Endothelial cell (in vitro differentiated cells): Measurements from ENCODE around the gene HAP1. TPM values are rescaled to one million over a fixed set of nuclear protein-coding genes. Genes with fewer than 3 reads are reported as not detected.

Experiments used
- DNase-seq: peaks from one replicate; pipeline ENCODE4 v3.0.0; 2021; ENCODE audit warnings: low spot score
- H3K27ac Mint-ChIP-seq: one replicate; pipeline ENCODE4 v1.8.0; 2021; ENCODE audit warnings: mixed read lengths, inconsistent platforms; ENCODE audit not compliant: unreplicated experiment
- H3K27me3 Mint-ChIP-seq: one replicate; pipeline ENCODE4 v1.8.0; 2021; ENCODE audit warnings: mild to moderate bottlenecking, moderate library complexity, mixed read lengths, inconsistent platforms; ENCODE audit not compliant: unreplicated experiment
- H3K36me3 Mint-ChIP-seq: one replicate; pipeline ENCODE4 v1.8.0; 2021; ENCODE audit warnings: mild to moderate bottlenecking, low read depth, mixed read lengths, inconsistent platforms; ENCODE audit not compliant: unreplicated experiment
- H3K4me1 Mint-ChIP-seq: one replicate; pipeline ENCODE4 v1.8.0; 2021; ENCODE audit warnings: mild to moderate bottlenecking, mixed read lengths, inconsistent platforms; ENCODE audit not compliant: unreplicated experiment
- H3K4me3 Mint-ChIP-seq: one replicate; pipeline ENCODE4 v1.8.0; 2021; ENCODE audit warnings: mild to moderate bottlenecking, mixed read lengths, inconsistent platforms; ENCODE audit not compliant: unreplicated experiment
- H3K9me3 Mint-ChIP-seq: one replicate; pipeline ENCODE4 v1.8.0; 2021; ENCODE audit warnings: mixed read lengths, inconsistent platforms; ENCODE audit not compliant: unreplicated experiment
- CTCF ChIP-seq: fragments of 200-600 bp; sonication (generic); IDR thresholded peaks from one replicate; pipeline ENCODE4 v1.5.0; 2021; ENCODE audit warnings: antibody characterized with exemption; ENCODE audit not compliant: unreplicated experiment
- total RNA-seq: library from RNA; stranded (reverse); fragmentation: NEBNext Ultra II Directional; extraction: Animal tissue kit (Norgen Biotek cat#: 25700); gene quantifications from one replicate; pipeline ENCODE4 v1.2.1, GENCODE V29; 2021; ENCODE audit not compliant: unreplicated experiment

The HAP1 gene
- total RNA-seq, 1 donor from 2014 or later, result 18.1 TPM

DNA sequence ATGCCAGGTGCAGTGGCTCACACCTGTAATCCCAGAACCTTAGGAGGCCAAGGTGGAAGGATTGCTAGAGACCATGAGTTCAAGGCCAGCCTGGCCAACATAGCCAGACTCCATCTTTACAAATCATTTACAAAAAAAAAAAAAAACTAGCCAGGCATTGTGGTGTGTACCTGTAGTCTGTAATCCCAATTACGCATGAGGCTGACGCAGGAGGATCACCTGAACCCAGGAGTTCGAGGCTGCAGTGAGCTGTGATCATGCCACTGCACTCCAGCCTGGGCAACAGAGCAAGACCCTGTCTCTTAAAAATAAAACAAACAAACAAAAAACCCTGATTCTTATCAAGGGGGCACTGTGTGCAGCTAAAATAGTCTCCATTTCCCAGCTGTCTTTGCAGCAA lies 16.8 kb upstream of the HAP1 start:
- H3K36me3 Mint-ChIP-seq, result peaks cover 20% of the 10 kb centered on the region
- H3K4me3 Mint-ChIP-seq, result no peak overlapping the region
- TF ChIP-seq CTCF, result no peak
- H3K9me3 Mint-ChIP-seq, result no peaks in the 10 kb centered on the region
- H3K4me1 Mint-ChIP-seq, result peaks cover 5% of the 10 kb centered on the region
- no peak for DNase-seq
- H3K27me3 Mint-ChIP-seq, result peaks cover 23% of the 10 kb centered on the region
- H3K27ac Mint-ChIP-seq, result no peak overlapping the region

- Mint-ChIP-seq H3K4me1 (peaks cover 5% of the 10 kb centered on the region), H3K27ac (no peak overlapping the region), H3K27me3 (peaks cover 25% of the 10 kb centered on the region), H3K36me3 (peaks cover 17% of the 10 kb centered on the region), H3K4me3 (no peak overlapping the region), H3K9me3 (no peaks in the 10 kb centered on the region)
- no peak for TF ChIP-seq CTCF
- DNase-seq, result no peak
Observed at GRCh38 chr17:41750862-41751261, 16.4 kb upstream of the HAP1 start.

- no peak for DNase-seq
- Mint-ChIP-seq H3K4me1 (no peaks in the 10 kb centered on the region), H3K27ac (no peak overlapping the region), H3K4me3 (no peak overlapping the region), H3K27me3 (peaks cover 21% of the 10 kb centered on the region), H3K9me3 (no peaks in the 10 kb centered on the region), H3K36me3 (peaks cover 9% of the 10 kb centered on the region)
- no peak for TF ChIP-seq CTCF
Observed at GRCh38 chr17:41748275-41748674, 13.8 kb upstream of the HAP1 start.

DNA sequence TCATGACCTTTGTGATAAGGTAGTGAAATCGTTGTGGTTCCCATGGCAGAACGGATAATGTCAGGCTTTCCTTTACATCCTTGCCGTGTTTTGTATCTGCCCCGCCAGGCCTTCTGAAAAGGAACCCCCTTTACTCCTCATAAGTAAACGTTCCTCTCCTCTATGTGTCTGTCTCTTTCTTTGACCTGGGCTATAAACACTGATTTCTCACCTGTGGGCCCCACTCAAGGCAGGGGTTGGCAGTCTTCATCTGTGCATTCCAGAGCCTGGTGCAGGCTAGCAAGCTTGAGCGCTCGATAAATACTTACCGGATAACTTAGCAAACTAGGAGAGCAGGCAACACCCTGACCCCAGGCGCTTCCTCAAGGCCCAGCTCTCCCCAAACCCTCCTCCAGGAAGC lies 7.3 kb upstream of the HAP1 start:
- H3K4me3 Mint-ChIP-seq, result no peak overlapping the region
- TF ChIP-seq CTCF, result no peak
- peaks cover 12% of the 10 kb centered on the region for H3K27me3 Mint-ChIP-seq
- no peak overlapping the region for H3K27ac Mint-ChIP-seq
- H3K36me3 Mint-ChIP-seq, result no peaks in the 10 kb centered on the region
- no peaks in the 10 kb centered on the region for H3K9me3 Mint-ChIP-seq
- no peak for DNase-seq
- H3K4me1 Mint-ChIP-seq, result peaks cover 12% of the 10 kb centered on the region

- Mint-ChIP-seq H3K36me3 (peaks cover 4% of the 10 kb centered on the region), H3K27ac (no peak overlapping the region), H3K4me1 (peaks cover 16% of the 10 kb centered on the region), H3K27me3 (peaks cover 6% of the 10 kb centered on the region), H3K9me3 (no peaks in the 10 kb centered on the region), H3K4me3 (no peak overlapping the region)
- no peak for TF ChIP-seq CTCF
- DNase-seq, result no peak
Observed at GRCh38 chr17:41740506-41740905, 6.1 kb upstream of the HAP1 start.
